ENCODE measurements around the gene WDR3. TPM values are rescaled to one million over a fixed set of nuclear protein-coding genes. Genes with fewer than 3 reads are reported as not detected.
A peak's percentile ranks its signal among the peaks of the same experiment; 100 is the strongest.

Gene WDR3
- total and polyA plus RNA-seq, 10 of the 15 experiments (the other 5 are each of a cell fraction or from before 2014, with no cell fraction given) = 24.0 to 66.5 (median 42.9) TPM

- ATAC-seq = peak; percentile 73
- ChIA-PET CTCF (interaction anchor here (0.6 to 5.1 kb wide), 6 partner anchors 30 to 1207 kb away, joined by 3 to 33 read pairs (median 4); no protein-coding TSS in a partner anchor), POLR2A (interaction anchor here (0.7 to 1.6 kb wide), 2 partner anchors 35 to 317 kb away, joined by 3 to 5 read pairs; no protein-coding TSS in a partner anchor), RAD21 (ENCODE audit: unreplicated experiment) (interaction anchor here (1.5 kb wide), 1 partner anchor 33 kb away, joined by 6 read pairs; no protein-coding TSS in a partner anchor), SMC1A (ENCODE audit: uncharacterized antibody, unreplicated experiment) (interaction anchor here (0.7 to 2.5 kb wide), 7 partner anchors 10 to 1544 kb away, joined by 3 to 8 read pairs (median 4); no protein-coding TSS in a partner anchor)
- intact Hi-C loops (cut with micrococcal nuclease; ENCODE audit: unreplicated experiment) = loop anchor here (5.0 kb wide), 1 partner anchor 1728 kb away; no protein-coding TSS in a partner anchor
- Histone ChIP-seq H3K79me2 (ENCODE audit: control insufficient read depth, insufficient read depth, low read length) (peaks cover 53% of the 10 kb centered on the region), H3K27ac (ENCODE audit: control insufficient read depth, insufficient read depth) (peak overlapping the region; percentile 56; the same call in 1 of the 2 replicates), H3K4me1 (ENCODE audit: control insufficient read depth, insufficient read depth, low read length) (0 out of 2 replicates have a peak, but pooled peaks cover 2% of the 10 kb centered on the region), H3K27me3 (replicated peaks in 1 of 2; ENCODE audit: control insufficient read depth in 2 of 2, insufficient read depth in 2 of 2, low read length in 1 of 2) (no peaks in the 10 kb centered on the region), H3K36me3 (ENCODE audit: control insufficient read depth in 2 of 2, insufficient read depth in 2 of 2, low read length in 1 of 2) (no peaks in the 10 kb centered on the region; a peak in 1 of 4 replicates), H2AFZ (ENCODE audit: control insufficient read depth, low read depth, low read length) (peak overlapping the region; percentile 76), H3K9me3 (replicated peaks; ENCODE audit: control insufficient read depth, insufficient read depth, low read length) (no peaks in the 10 kb centered on the region), H3K4me3 (peak overlapping the region; percentile 84), H3K4me2 (ENCODE audit: control insufficient read depth, insufficient read depth) (peak overlapping the region; percentile 48), H4K20me1 (ENCODE audit: control insufficient read depth, insufficient read depth) (no peaks in the 10 kb centered on the region; the same call in 1 of the 2 replicates), H3K9ac (ENCODE audit: control insufficient read depth, insufficient read depth, low read length) (peak overlapping the region; percentile 70)
- under 1% methylated on average over 24 of the region's 24 CpGs for WGBS (ENCODE audit: insufficient coverage, insufficient replicate concordance, low lambda C conversion rate, missing lambda C conversion rate)
- no peak for DNase-seq (ENCODE audit: low read depth, low spot score)
- BruUV-seq (replicated peaks) = no TSS peak
- no peak for FAIRE-seq
- in situ Hi-C loops (cut with MboI) = no loop called here
- TF ChIP-seq BCL11A (IDR thresholded peaks at IDR 0.05; ENCODE audit: low read depth, low read length) (no peak), CTCF (IDR thresholded peaks at IDR 0.05 in 2 of 3, conservative IDR thresholded peaks at IDR 0.05 in 1 of 3; ENCODE audit: control insufficient read depth in 2 of 3, extremely low read depth in 1 of 3, insufficient read depth in 1 of 3, low read depth in 3 of 3, low read length in 3 of 3) (peak in 1 of 3 experiments; percentile 17; a peak in 1 of 6 replicates), EED (IDR thresholded peaks at IDR 0.05; ENCODE audit: low read depth) (no peak), STAT3 (IDR thresholded peaks at IDR 0.05; ENCODE audit: low read depth, low read length) (no peak), IRF4 (IDR thresholded peaks at IDR 0.05; ENCODE audit: low read depth, low read length) (no peak), MEF2A (IDR thresholded peaks at IDR 0.05; ENCODE audit: insufficient read depth, low read depth, low read length) (no peak), TBL1XR1 (IDR thresholded peaks at IDR 0.05; ENCODE audit: low read depth, low read length) (no peak), MTA3 (IDR thresholded peaks at IDR 0.05; ENCODE audit: borderline replicate concordance, low read length) (no peak), ZNF687 (IDR thresholded peaks at IDR 0.05) (0 out of 2 replicates have a peak, but pooled peaks have one; percentile 11), MXI1 (IDR thresholded peaks at IDR 0.05; ENCODE audit: low read depth, low read length) (no peak; the same call in 1 of the 2 replicates), RELB (IDR thresholded peaks at IDR 0.05; ENCODE audit: low read depth) (peak; percentile 23; the same call in 1 of the 2 replicates)
Observed at GRCh38 chr1:117928881-117929342, 627 bp upstream of the WDR3 start.
